ENCODE results near the gene TTC23. TPM values are rescaled to one million over a fixed set of nuclear protein-coding genes. Genes with fewer than 3 reads are reported as not detected.

TTC23 gene
- total RNA-seq, 2 experiments from 2014 or later: 2.8 to 7.6 TPM

- no peak overlapping the region for H3K4me2 ChIP-seq (ENCODE audit: low read length)
- TF ChIP-seq, protein P1, sequence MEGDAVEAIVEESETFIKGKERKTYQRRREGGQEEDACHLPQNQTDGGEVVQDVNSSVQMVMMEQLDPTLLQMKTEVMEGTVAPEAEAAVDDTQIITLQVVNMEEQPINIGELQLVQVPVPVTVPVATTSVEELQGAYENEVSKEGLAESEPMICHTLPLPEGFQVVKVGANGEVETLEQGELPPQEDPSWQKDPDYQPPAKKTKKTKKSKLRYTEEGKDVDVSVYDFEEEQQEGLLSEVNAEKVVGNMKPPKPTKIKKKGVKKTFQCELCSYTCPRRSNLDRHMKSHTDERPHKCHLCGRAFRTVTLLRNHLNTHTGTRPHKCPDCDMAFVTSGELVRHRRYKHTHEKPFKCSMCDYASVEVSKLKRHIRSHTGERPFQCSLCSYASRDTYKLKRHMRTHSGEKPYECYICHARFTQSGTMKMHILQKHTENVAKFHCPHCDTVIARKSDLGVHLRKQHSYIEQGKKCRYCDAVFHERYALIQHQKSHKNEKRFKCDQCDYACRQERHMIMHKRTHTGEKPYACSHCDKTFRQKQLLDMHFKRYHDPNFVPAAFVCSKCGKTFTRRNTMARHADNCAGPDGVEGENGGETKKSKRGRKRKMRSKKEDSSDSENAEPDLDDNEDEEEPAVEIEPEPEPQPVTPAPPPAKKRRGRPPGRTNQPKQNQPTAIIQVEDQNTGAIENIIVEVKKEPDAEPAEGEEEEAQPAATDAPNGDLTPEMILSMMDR (conservative IDR thresholded peaks at IDR 0.05; ENCODE audit: low read length): no peak
- no peak for TF ChIP-seq EZH2phosphoT487 (IDR thresholded peaks at IDR 0.05; ENCODE audit: borderline replicate concordance, low read depth, low read length)
- no peaks in the 10 kb centered on the region for H3K9me2 ChIP-seq (ENCODE audit: insufficient read depth, low read length)
- H3K4me1 ChIP-seq (ENCODE audit: insufficient read depth, low read length, poor library complexity, severe bottlenecking): no peaks in the 10 kb centered on the region
- H3K27ac ChIP-seq (ENCODE audit: low read depth, low read length, poor library complexity, severe bottlenecking): no peak overlapping the region
- no TSS peak for BruUV-seq (replicated peaks)
- H3K36me3 ChIP-seq (ENCODE audit: insufficient read depth, low read length): no peaks in the 10 kb centered on the region
- POLR2A ChIA-PET: no interaction called here
- no peak overlapping the region for H2AFZ ChIP-seq (ENCODE audit: low read length)
- intact Hi-C loops (cut with micrococcal nuclease; ENCODE audit: unreplicated experiment): no loop called here
- DNase-seq (ENCODE audit: low spot score): no peak
- no peaks in the 10 kb centered on the region for H4K20me1 ChIP-seq (ENCODE audit: insufficient read depth, low read length)
- no peaks in the 10 kb centered on the region for H3K79me2 ChIP-seq (ENCODE audit: insufficient read depth, low read depth, low read length)
- H3K9me3 ChIP-seq (ENCODE audit: low read length): no peaks in the 10 kb centered on the region
- CTCF ChIA-PET (ENCODE audit: unreplicated experiment): no interaction called here
- H3K4me3 ChIP-seq (ENCODE audit: low read depth, low read length, poor library complexity, severe bottlenecking): no peak overlapping the region
Observed at GRCh38 chr15:99187936-99188335, 61.4 kb downstream of the TTC23 start.

- Histone ChIP-seq H3K4me2 (ENCODE audit: low read length) (no peak overlapping the region), H3K4me3 (ENCODE audit: low read depth, low read length, poor library complexity, severe bottlenecking) (no peak overlapping the region), H3K4me1 (ENCODE audit: insufficient read depth, low read length, poor library complexity, severe bottlenecking) (no peaks in the 10 kb centered on the region), H3K9me3 (ENCODE audit: low read length) (no peaks in the 10 kb centered on the region), H4K20me1 (ENCODE audit: insufficient read depth, low read length) (no peaks in the 10 kb centered on the region), H3K9me2 (ENCODE audit: insufficient read depth, low read length) (no peaks in the 10 kb centered on the region), H2AFZ (ENCODE audit: low read length) (no peak overlapping the region), H3K27ac (ENCODE audit: low read depth, low read length, poor library complexity, severe bottlenecking) (no peak overlapping the region), H3K79me2 (ENCODE audit: insufficient read depth, low read depth, low read length) (no peaks in the 10 kb centered on the region), H3K36me3 (ENCODE audit: insufficient read depth, low read length) (no peaks in the 10 kb centered on the region)
- DNase-seq (ENCODE audit: low spot score): no peak
- POLR2A ChIA-PET: no interaction called here
- TF ChIP-seq EZH2phosphoT487 (IDR thresholded peaks at IDR 0.05; ENCODE audit: borderline replicate concordance, low read depth, low read length): no peak
- TF ChIP-seq, protein P1 (conservative IDR thresholded peaks at IDR 0.05; ENCODE audit: low read length): no peak
- CTCF ChIA-PET (ENCODE audit: unreplicated experiment): interaction anchor here (1.0 kb wide), 1 partner anchor 23 kb away, joined by 3 read pairs; no protein-coding TSS in a partner anchor
- BruUV-seq (replicated peaks): no TSS peak
- intact Hi-C loops (cut with micrococcal nuclease; ENCODE audit: unreplicated experiment): no loop called here
Observed at GRCh38 chr15:99185414-99186130, 63.8 kb downstream of the TTC23 start.

DNA sequence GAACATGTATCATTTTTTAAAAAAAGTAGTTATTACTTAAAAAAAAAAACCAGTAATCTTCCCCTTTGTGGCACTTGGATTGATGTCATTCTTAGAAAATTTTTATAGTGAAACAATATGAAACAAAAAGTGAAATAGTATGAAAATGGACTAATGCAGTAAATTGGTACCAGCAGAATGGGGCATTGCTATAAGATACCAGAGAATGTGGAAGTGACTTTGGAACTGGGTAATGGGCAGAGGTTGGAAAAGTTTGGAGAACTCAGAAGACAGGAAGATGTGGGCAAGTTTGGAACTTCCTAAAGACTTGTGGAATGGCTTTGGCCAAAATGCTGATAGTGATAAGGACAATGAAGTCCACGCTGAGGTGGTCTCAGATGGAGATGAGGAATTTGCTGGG is 66.6 kb downstream of the TTC23 start:
- CTCF ChIA-PET (ENCODE audit: unreplicated experiment): no interaction called here

More for the DNA sequence above, 66.6 kb downstream of the TTC23 start:
- no peak for TF ChIP-seq EZH2phosphoT487 (IDR thresholded peaks at IDR 0.05; ENCODE audit: borderline replicate concordance, low read depth, low read length)
- TF ChIP-seq, protein P1 (conservative IDR thresholded peaks at IDR 0.05; ENCODE audit: low read length): no peak
- Histone ChIP-seq H3K9me3 (ENCODE audit: low read length) (no peaks in the 10 kb centered on the region), H2AFZ (ENCODE audit: low read length) (no peak overlapping the region), H3K9me2 (ENCODE audit: insufficient read depth, low read length) (no peaks in the 10 kb centered on the region), H3K36me3 (ENCODE audit: insufficient read depth, low read length) (no peaks in the 10 kb centered on the region), H3K79me2 (ENCODE audit: insufficient read depth, low read depth, low read length) (no peaks in the 10 kb centered on the region), H4K20me1 (ENCODE audit: insufficient read depth, low read length) (no peaks in the 10 kb centered on the region), H3K4me3 (ENCODE audit: low read depth, low read length, poor library complexity, severe bottlenecking) (no peak overlapping the region), H3K4me1 (ENCODE audit: insufficient read depth, low read length, poor library complexity, severe bottlenecking) (no peaks in the 10 kb centered on the region), H3K27ac (ENCODE audit: low read depth, low read length, poor library complexity, severe bottlenecking) (no peak overlapping the region), H3K4me2 (ENCODE audit: low read length) (no peak overlapping the region)
- DNase-seq (ENCODE audit: low spot score): no peak
- BruUV-seq (replicated peaks): no TSS peak
- intact Hi-C loops (cut with micrococcal nuclease; ENCODE audit: unreplicated experiment): no loop called here
- POLR2A ChIA-PET: interaction anchor here (0.6 kb wide), 1 partner anchor 562 kb away, joined by 3 read pairs; no protein-coding TSS in a partner anchor
